Hematopoietic multipotent progenitor cell (in vitro differentiated cells): Measurements from ENCODE around the gene LTBP1. TPM values are rescaled to one million over a fixed set of nuclear protein-coding genes. Genes with fewer than 3 reads are reported as not detected.

Experiments used
- DNase-seq, 3 donors: peaks; one replicate each; pipeline ENCODE4 v3.0.0-alpha.2; 2011 to 2015; ENCODE audit warnings: low read depth in 2 of 3, low spot score in 2 of 3
- total RNA-seq: library from RNA; depleted of rRNA; stranded (reverse); fragments of >200 nt; gene quantifications from one replicate; pipeline ENCODE4 v1.2.3, GENCODE V29; 2012

The LTBP1 gene
- total RNA-seq, 1 donor: 4.3 TPM

DNA sequence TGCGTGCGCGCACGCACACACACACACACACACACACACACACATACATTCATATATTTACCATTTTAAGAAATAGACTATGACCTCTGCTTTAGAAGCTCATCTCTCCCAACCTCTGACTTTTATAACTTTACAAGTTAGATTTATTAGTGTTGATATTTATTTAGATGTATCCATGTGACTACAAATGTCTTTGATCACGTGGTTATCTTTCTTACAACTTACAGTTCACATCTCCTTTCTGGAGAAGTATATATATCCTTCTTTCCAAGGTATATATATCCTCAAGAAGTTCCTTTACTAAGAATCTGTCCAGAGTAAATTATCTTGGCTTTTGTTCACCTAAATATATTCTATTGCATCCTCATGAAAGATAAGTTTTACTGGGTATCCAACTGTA, 16.3 kb upstream of the LTBP1 start:
- no peak for DNase-seq

DNA sequence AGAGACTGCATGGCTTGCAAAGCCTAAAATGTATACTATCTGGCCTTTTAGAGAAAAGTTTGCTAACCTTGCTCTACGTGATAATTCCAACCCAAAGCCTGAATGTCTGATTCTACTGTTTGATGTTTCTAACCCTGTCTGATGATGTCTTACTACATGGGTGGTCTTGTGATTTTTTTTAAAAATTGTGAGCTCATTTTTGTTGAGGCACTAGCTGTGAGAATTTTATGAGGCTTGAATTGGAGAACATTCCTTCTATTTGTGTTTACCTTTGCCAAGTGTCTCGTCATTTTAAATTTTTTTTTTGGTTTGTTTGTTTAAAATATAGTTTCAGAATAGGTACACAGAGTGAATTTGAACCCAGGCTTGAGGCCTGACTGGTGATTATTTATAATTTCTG, 15.2 kb upstream of the LTBP1 start:
- DNase-seq: no peak

GRCh38 chr2:32931945-32932709, 14.6 kb upstream of the LTBP1 start:
- DNase-seq: no peak

- DNase-seq: no peak
These were observed 13.7 kb upstream of the LTBP1 start for GRCh38 chr2:32932825-32933755.

GRCh38 chr2:32933756-32934095, 13.0 kb upstream of the LTBP1 start:
- no peak for DNase-seq

DNA sequence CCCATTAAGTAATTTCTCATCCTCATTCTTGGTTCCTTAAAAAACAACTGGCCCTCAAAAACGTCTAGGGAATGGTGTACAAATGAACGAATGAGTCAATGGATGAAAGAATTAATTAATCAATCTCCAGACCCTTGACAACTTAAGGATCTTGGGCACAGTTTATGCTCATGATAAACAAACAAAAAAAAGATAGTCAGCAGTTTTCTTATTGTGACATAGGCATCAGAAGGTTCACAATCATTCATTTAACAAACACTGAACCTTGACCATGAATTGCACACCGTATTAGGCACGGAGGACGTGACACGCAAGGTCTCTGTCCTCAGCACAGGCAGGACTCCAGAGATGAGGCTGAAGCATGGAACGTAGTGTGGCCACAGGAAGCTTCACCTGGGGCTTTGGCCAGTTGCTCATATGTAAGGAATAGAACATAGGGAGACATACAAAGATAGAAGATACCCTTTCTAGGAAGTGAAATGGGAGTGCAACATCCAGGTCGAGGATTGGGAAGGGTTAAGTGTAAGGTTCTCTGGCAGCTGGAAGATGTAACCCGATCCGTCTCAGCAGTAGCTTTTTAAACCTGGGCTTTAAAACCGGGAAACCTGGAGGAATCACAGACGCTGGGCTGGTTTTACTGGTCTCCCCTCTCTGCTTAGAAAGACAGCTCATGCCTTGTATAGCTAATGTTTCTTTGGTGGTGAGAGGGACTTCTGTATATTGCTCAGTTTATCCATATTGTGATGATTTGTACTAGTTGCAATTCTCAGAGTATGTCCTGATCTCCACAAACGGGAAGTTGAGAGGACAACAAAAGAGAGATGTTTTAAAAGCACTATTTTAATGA, 8.9 kb upstream of the LTBP1 start:
- no peak for DNase-seq

GRCh38 chr2:32938934-32939333, 7.8 kb upstream of the LTBP1 start:
- DNase-seq: no peak

- peak in 1 of 3 donors; percentile 25 for DNase-seq
These were observed 6.3 kb upstream of the LTBP1 start for GRCh38 chr2:32940316-32940997.

GRCh38 chr2:32941944-32942690, 4.6 kb upstream of the LTBP1 start:
- DNase-seq: no peak

- DNase-seq: no peak
These were observed 3.8 kb upstream of the LTBP1 start for GRCh38 chr2:32942793-32943485.

GRCh38 chr2:32945286-32945685, 1.5 kb upstream of the LTBP1 start:
- no peak for DNase-seq

- DNase-seq: no peak
These were observed 327 bp downstream of the LTBP1 start for GRCh38 chr2:32947076-32947483.

DNA sequence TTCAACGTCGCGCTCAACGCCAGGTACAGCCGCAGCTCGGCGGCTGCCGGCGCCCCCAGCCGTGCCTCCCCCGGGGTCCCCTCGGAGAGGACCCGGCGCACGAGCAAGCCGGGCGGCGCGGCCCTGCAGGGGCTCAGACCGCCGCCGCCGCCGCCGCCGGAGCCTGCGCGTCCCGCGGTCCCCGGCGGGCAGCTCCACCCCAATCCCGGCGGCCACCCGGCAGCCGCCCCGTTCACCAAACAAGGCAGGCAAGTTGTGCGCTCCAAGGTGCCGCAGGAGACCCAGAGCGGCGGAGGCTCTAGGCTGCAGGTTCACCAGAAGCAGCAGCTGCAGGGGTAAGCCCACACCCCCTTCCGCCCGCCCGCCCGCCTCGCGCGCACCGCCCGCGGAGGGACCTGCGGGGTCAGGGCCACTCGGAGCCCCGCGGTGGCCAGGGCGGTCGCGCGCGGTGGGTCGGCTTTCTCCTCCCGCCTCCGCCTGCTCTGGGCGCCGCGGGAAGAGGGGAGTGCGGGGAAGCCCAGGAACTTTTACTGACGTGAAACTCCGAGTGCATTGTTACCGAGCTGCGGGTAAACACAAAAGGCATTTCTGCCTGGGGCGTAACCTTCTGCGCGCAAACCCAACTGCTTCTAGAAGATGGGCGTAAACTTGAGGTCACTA, 861 bp downstream of the LTBP1 start:
- peak in 2 of 3 donors; percentile 29 to 39 for DNase-seq

GRCh38 chr2:32948266-32948665, 1.5 kb downstream of the LTBP1 start:
- DNase-seq: no peak

GRCh38 chr2:32949260-32949659, 2.5 kb downstream of the LTBP1 start:
- DNase-seq: peak in 1 of 3 donors; percentile 12

- peak in 1 of 3 donors; percentile 56 for DNase-seq
These were observed 4.9 kb downstream of the LTBP1 start for GRCh38 chr2:32951672-32952071.

DNA sequence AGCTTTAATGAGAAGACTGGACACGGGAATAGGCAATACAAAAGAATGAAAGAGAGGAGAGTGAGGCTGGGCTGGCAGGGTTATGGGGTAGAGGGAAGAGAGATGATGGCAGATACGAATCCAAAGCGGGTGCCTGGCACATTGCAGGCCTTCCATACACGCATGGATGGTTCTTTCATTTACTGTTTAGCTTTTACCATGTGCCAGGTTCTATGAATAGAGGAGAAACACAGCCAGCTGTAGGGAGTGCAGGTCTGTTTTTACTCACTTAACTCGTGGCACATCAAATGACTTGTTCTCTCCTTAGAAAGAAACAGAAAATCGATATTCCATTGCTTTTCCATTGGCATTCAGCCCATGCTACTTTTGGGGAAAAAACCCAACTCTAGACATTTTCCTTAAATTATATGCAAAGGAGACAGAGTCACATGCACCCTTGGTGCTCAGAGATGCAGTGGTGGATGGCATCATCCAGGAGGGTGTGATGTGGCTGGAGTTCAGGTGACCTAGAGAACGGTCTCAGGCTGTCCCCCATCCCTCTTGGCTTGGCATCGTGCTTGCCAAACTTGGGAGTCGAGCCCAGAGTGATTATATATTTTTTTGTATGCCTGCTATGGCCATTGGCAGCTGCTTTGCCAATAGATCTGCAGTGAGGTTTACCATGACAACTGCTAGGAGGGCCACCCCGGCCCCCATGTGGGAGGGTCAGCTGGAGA, 6.2 kb downstream of the LTBP1 start:
- DNase-seq: no peak

- no peak for DNase-seq
These were observed 7.5 kb downstream of the LTBP1 start for GRCh38 chr2:32954206-32954605.
